ENCODE results near the gene TNFRSF1A.

DNA sequence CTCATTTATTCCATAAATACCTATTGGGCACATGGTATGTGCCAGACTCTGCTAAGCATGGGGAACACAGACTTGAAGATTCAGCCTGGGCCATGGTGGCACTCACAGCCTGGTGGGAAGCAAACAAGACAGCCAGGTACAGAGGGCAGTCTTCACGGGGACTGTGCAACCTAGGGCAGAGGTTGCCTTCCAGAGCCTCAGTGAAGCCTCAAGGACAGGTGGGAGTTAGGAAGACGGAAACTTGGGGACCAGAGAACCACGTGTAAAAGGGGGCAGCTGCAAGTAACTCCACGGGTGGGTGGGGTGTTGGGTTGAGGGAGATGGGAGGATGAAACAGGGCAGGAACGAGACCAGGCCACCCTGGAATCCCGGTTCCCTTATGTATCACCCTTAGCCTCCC lies 41.1 kb upstream of the TNFRSF1A start:
- TF ChIP-seq SPI1 (IDR thresholded peaks at IDR 0.05; ENCODE audit: low read depth, low read length) (no peak), POLR2AphosphoS5 (IDR thresholded peaks at IDR 0.05; ENCODE audit: low read depth, low read length) (no peak), TAF1 (IDR thresholded peaks at IDR 0.05; ENCODE audit: low read depth, low read length) (no peak), POLR2A (IDR thresholded peaks at IDR 0.05; ENCODE audit: low read depth, low read length) (no peak), PAX5 (IDR thresholded peaks at IDR 0.05; ENCODE audit: insufficient read depth, low read length, severe bottlenecking) (no peak), POU2F2 (IDR thresholded peaks at IDR 0.05; ENCODE audit: low read depth, low read length) (no peak)

Data from GM12891 (cell line).